Hepatocyte (in vitro differentiated cells): ENCODE data around the gene CTBP1.

Experiments used
- CTCF ChIP-seq: fragments of 200-600 bp; sonication (generic); IDR thresholded peaks from 2 replicates; pipeline ENCODE4 v1.5.1; 2016; ENCODE audit warnings: antibody characterized with exemption, mild to moderate bottlenecking; ENCODE audit not compliant: poor library complexity
- EZH2 ChIP-seq: fragments of 200-600 bp; sonication (generic); IDR thresholded peaks from 2 replicates; pipeline ENCODE4 v1.6.1; 2016; ENCODE audit warnings: antibody characterized with exemption, mild to moderate bottlenecking, borderline replicate concordance

GRCh38 chr4:1295405-1296055, 46.6 kb upstream of the CTBP1 start:
- no peak for TF ChIP-seq CTCF
- TF ChIP-seq EZH2 = no peak
